ENCODE results near the gene CRLF1. TPM values are rescaled to one million over a fixed set of nuclear protein-coding genes. Genes with fewer than 3 reads are reported as not detected.
A peak's percentile ranks its signal among the peaks of the same experiment; 100 is the strongest.

The CRLF1 gene
- total and polyA plus RNA-seq, 2 experiments from 2014 or later: 0.69 to 0.89 TPM

GRCh38 chr19:18580311-18580710, 26.3 kb downstream of the CRLF1 start:
- Histone ChIP-seq H3K9me3 (ENCODE audit: low read depth) (no peaks in the 10 kb centered on the region), H3K4me1 (ENCODE audit: low read depth) (no peaks in the 10 kb centered on the region), H3K4me3 (no peak overlapping the region), H3K27ac (no peak overlapping the region), H3K36me3 (peaks cover 8% of the 10 kb centered on the region), H3K27me3 (no peaks in the 10 kb centered on the region)
- no peak for TF ChIP-seq CTCF (IDR thresholded peaks at IDR 0.05; ENCODE audit: low read depth, low read length)
- no peak for DNase-seq (ENCODE audit: low read depth in 1 of 2, low spot score in 1 of 2)

GRCh38 chr19:18577365-18577914, 29.2 kb downstream of the CRLF1 start:
- no peaks in the 10 kb centered on the region for H3K27me3 ChIP-seq

GRCh38 chr19:18576383-18576782, 30.2 kb downstream of the CRLF1 start:
- Histone ChIP-seq H3K36me3 (peaks cover 25% of the 10 kb centered on the region), H3K27me3 (no peaks in the 10 kb centered on the region), H3K9me3 (ENCODE audit: low read depth) (no peaks in the 10 kb centered on the region), H3K27ac (no peak overlapping the region), H3K4me3 (no peak overlapping the region), H3K4me1 (ENCODE audit: low read depth) (peaks cover 8% of the 10 kb centered on the region)
- no peak for DNase-seq (ENCODE audit: low read depth in 1 of 2, low spot score in 1 of 2)
- no peak for TF ChIP-seq CTCF (IDR thresholded peaks at IDR 0.05; ENCODE audit: low read depth, low read length)

More at GRCh38 chr19:18577365-18577914, 29.2 kb downstream of the CRLF1 start:
- Histone ChIP-seq H3K4me3 (no peak overlapping the region), H3K4me1 (ENCODE audit: low read depth) (peaks cover 7% of the 10 kb centered on the region), H3K36me3 (peaks cover 25% of the 10 kb centered on the region), H3K9me3 (ENCODE audit: low read depth) (no peaks in the 10 kb centered on the region), H3K27ac (peak overlapping the region; percentile 34)
- no peak for DNase-seq (ENCODE audit: low read depth in 1 of 2, low spot score in 1 of 2)
- no peak for TF ChIP-seq CTCF (IDR thresholded peaks at IDR 0.05; ENCODE audit: low read depth, low read length)

- no peak for TF ChIP-seq CTCF (IDR thresholded peaks at IDR 0.05; ENCODE audit: low read depth, low read length)
- H3K4me3 ChIP-seq: no peak overlapping the region
- H3K36me3 ChIP-seq: peaks cover 25% of the 10 kb centered on the region
- DNase-seq (ENCODE audit: low read depth in 1 of 2, low spot score in 1 of 2): no peak
- H3K9me3 ChIP-seq (ENCODE audit: low read depth): no peaks in the 10 kb centered on the region
- no peak overlapping the region for H3K27ac ChIP-seq
- H3K27me3 ChIP-seq: no peaks in the 10 kb centered on the region
- H3K4me1 ChIP-seq (ENCODE audit: low read depth): peaks cover 8% of the 10 kb centered on the region
Observed at GRCh38 chr19:18574691-18575291, 31.8 kb downstream of the CRLF1 start.

GRCh38 chr19:18571564-18572344, 34.8 kb downstream of the CRLF1 start, which contains the start of gene UBA52:
Gene UBA52, plus strand, starts transcription at chr19:18571857. Its CDS starts 1,444 bp downstream, at chr19:18573301.
- Histone ChIP-seq H3K27ac (peak within 1 kb of the TSS; percentile 83), H3K4me1 (ENCODE audit: low read depth) (peaks cover 8% of the 10 kb centered on the region), H3K27me3 (no peaks in the 10 kb centered on the region), H3K9me3 (ENCODE audit: low read depth) (no peaks in the 10 kb centered on the region), H3K36me3 (peaks cover 42% of the 10 kb centered on the region), H3K4me3 (peak within 1 kb of the TSS; percentile 72)
- TF ChIP-seq CTCF (IDR thresholded peaks at IDR 0.05; ENCODE audit: low read depth, low read length): no peak
- DNase-seq (ENCODE audit: low read depth in 1 of 2, low spot score in 1 of 2): peak; percentile 99

Measured in cardiac muscle cell (in vitro differentiated cells and primary cell).